H1 (cell line): ENCODE results near the gene TCL1A. TPM values are rescaled to one million over a fixed set of nuclear protein-coding genes. Genes with fewer than 3 reads are reported as not detected.

Source experiments
- CTCF ChIA-PET: fragments of 300-600 bp; sonication (Branson Sonifier 250); formaldehyde crosslinking; loops from one replicate; lab custom pipeline; 2021; ENCODE audit not compliant: partially characterized antibody; lab: Charles Lee
- POLR2A ChIA-PET: fragments of 300-600 bp; sonication (Branson Sonifier 250); formaldehyde crosslinking; loops from one replicate; lab custom pipeline; 2021; ENCODE audit warnings: inconsistent platforms; ENCODE audit not compliant: partially characterized antibody; lab: Charles Lee
- DNase-seq, 2 experiments: peaks; one replicate each; pipeline versions ENCODE4 v3.0.0 to v3.0.0-alpha.2; 2010 to 2022; ENCODE audit warnings: low spot score in 2 of 2, low read depth in 1 of 2, mixed read lengths in 1 of 2
- FAIRE-seq: peaks from 2 replicates; lab custom pipeline; 2011; peaks lifted over from hg19 to GRCh38; lab: Jason Lieb, UNC
- H2AFZ ChIP-seq: 2 replicates; pipeline ENCODE4 v1.8.1; 2012; ENCODE audit warnings: low read length, inconsistent platforms
- H2AK5ac ChIP-seq: 2 replicates; pipeline ENCODE4 v1.6.1; 2013; ENCODE audit warnings: low read depth, low read length
- H2BK120ac ChIP-seq: replicated peaks from 2 replicates; pipeline ENCODE3; 2013; ENCODE audit warnings: low read depth, low read length, inconsistent platforms
- H2BK12ac ChIP-seq: 2 replicates; pipeline ENCODE4 v1.6.1; 2013; ENCODE audit warnings: low read depth, low read length
- H2BK15ac ChIP-seq: 2 replicates; pipeline ENCODE4 v1.6.1; 2013; ENCODE audit warnings: low read length
- H2BK20ac ChIP-seq: 2 replicates; pipeline ENCODE4 v1.6.1; 2013; ENCODE audit warnings: low read length
- H2BK5ac ChIP-seq: 2 replicates; pipeline ENCODE4 v1.6.1; 2013; ENCODE audit warnings: low read depth, low read length
- H3K14ac ChIP-seq: 2 replicates; pipeline ENCODE4 v1.6.1; 2013; ENCODE audit warnings: inconsistent platforms; ENCODE audit not compliant: insufficient read length
- H3K18ac ChIP-seq: 2 replicates; pipeline ENCODE4 v1.6.1; 2013; ENCODE audit warnings: low read length; ENCODE audit errors: extremely low read depth
- H3K23ac ChIP-seq: 2 replicates; pipeline ENCODE4 v1.6.1; 2013; ENCODE audit warnings: inconsistent platforms; ENCODE audit not compliant: insufficient read length
- H3K23me2 ChIP-seq: 2 replicates; pipeline ENCODE4 v1.6.1; 2013; ENCODE audit warnings: low read depth, low read length
- H3K27ac ChIP-seq: 2 replicates; pipeline ENCODE4 v1.6.1; 2011; ENCODE audit warnings: low read depth, low read length, inconsistent platforms
- H3K27me3 ChIP-seq, 4 experiments: replicated peaks in 1 of 4; 1 replicate in 1 of 4; 2 replicates in 3 of 4; pipeline versions ENCODE4 v1.6.1 to v1.8.1; 2011 to 2013; ENCODE audit warnings: low read length in 3 of 4, mild to moderate bottlenecking in 3 of 4, inconsistent platforms in 2 of 4, mixed read lengths in 2 of 4, moderate library complexity in 1 of 4; ENCODE audit not compliant: control insufficient read depth in 3 of 4, insufficient read depth in 3 of 4; ENCODE audit errors: extremely low read depth in 1 of 4
- H3K36me3 ChIP-seq, 4 experiments: 2 replicates each; pipeline versions ENCODE4 v1.6.1 to v1.8.1; 2011 to 2013; ENCODE audit warnings: mild to moderate bottlenecking in 4 of 4, low read length in 3 of 4, moderate library complexity in 2 of 4, control low read depth in 1 of 4, inconsistent platforms in 1 of 4; ENCODE audit not compliant: insufficient read depth in 4 of 4, control insufficient read depth in 2 of 4
- H3K4ac ChIP-seq: replicated peaks from 2 replicates; pipeline ENCODE3; 2013; ENCODE audit warnings: low read length, low read depth, mixed read lengths, inconsistent platforms; ENCODE audit not compliant: insufficient read length
- H3K4me1 ChIP-seq, 4 experiments: replicated peaks in 1 of 4; 1 replicate in 1 of 4; 2 replicates in 3 of 4; pipeline versions ENCODE4 v1.6.1 to v1.8.1; 2011 to 2013; ENCODE audit warnings: low read length in 3 of 4, inconsistent platforms in 2 of 4, mixed read lengths in 1 of 4; ENCODE audit not compliant: insufficient read depth in 4 of 4, control insufficient read depth in 3 of 4
- H3K4me2 ChIP-seq, 2 experiments: 2 replicates each; pipeline versions ENCODE4 v1.6.1 to v1.8.1; 2011 to 2013; ENCODE audit warnings: low read depth in 2 of 2, low read length in 2 of 2, control low read depth in 1 of 2, inconsistent platforms in 1 of 2, mild to moderate bottlenecking in 1 of 2; ENCODE audit not compliant: insufficient read depth in 1 of 2
- H3K4me3 ChIP-seq, 4 experiments: fragments of 200-600, 300-600 bp in 1 of 4; sonication (generic), shearing (Covaris generic), sonication (Bioruptor Twin) in 1 of 4; 2 replicates each; pipeline versions ENCODE4 v1.5.1 to v1.8.1; 2011 to 2016; ENCODE audit warnings: low read length in 4 of 4, low read depth in 3 of 4, control low read depth in 2 of 4, inconsistent platforms in 2 of 4, mild to moderate bottlenecking in 2 of 4, mixed read lengths in 1 of 4, moderate library complexity in 1 of 4; ENCODE audit not compliant: insufficient read depth in 2 of 4; ENCODE audit errors: extremely low read depth in 1 of 4
- H3K56ac ChIP-seq: replicated peaks from 2 replicates; pipeline ENCODE3; 2013; ENCODE audit warnings: low read depth, mild to moderate bottlenecking, mixed read lengths, low read length, inconsistent platforms; ENCODE audit not compliant: insufficient read length
- H3K79me1 ChIP-seq: 2 replicates; pipeline ENCODE4 v1.6.1; 2013; ENCODE audit warnings: low read depth, low read length, control low read depth
- H3K79me2 ChIP-seq, 2 experiments: 2 replicates each; pipeline versions ENCODE4 v1.6.1 to v1.8.1; 2012 to 2013; ENCODE audit warnings: low read length in 2 of 2, mild to moderate bottlenecking in 2 of 2, inconsistent platforms in 1 of 2; ENCODE audit not compliant: insufficient read depth in 2 of 2, control insufficient read depth in 1 of 2
- H3K9ac ChIP-seq, 4 experiments: replicated peaks in 1 of 4; 1 replicate in 1 of 4; 2 replicates in 3 of 4; pipeline versions ENCODE4 v1.6.1 to v1.8.1; 2011 to 2013; ENCODE audit warnings: low read depth in 3 of 4, low read length in 3 of 4, control low read depth in 2 of 4, mild to moderate bottlenecking in 2 of 4, moderate library complexity in 2 of 4, inconsistent platforms in 1 of 4; ENCODE audit errors: extremely low read depth in 1 of 4
- H3K9me3 ChIP-seq, 2 experiments: 2 replicates each; pipeline versions ENCODE4 v1.6.1 to v1.8.1; 2012 to 2013; ENCODE audit warnings: mild to moderate bottlenecking in 2 of 2, moderate library complexity in 2 of 2, control low read depth in 1 of 2, inconsistent platforms in 1 of 2, low read depth in 1 of 2, low read length in 1 of 2, mixed read lengths in 1 of 2; ENCODE audit not compliant: insufficient read depth in 2 of 2
- H4K20me1 ChIP-seq, 2 experiments: replicated peaks in 1 of 2; 2 replicates each; pipeline versions ENCODE3 to v1.8.1; 2011 to 2013; ENCODE audit warnings: inconsistent platforms in 2 of 2, low read length in 2 of 2, mild to moderate bottlenecking in 1 of 2; ENCODE audit not compliant: insufficient read depth in 2 of 2, control insufficient read depth in 1 of 2
- H4K5ac ChIP-seq: 2 replicates; pipeline ENCODE4 v1.6.1; 2013; ENCODE audit warnings: low read length, low read depth, mixed read lengths, inconsistent platforms; ENCODE audit not compliant: insufficient read length
- H4K8ac ChIP-seq: 2 replicates; pipeline ENCODE4 v1.8.0; 2013; ENCODE audit warnings: mild to moderate bottlenecking, moderate library complexity, low read length, inconsistent platforms; ENCODE audit not compliant: insufficient read depth; ENCODE audit errors: extremely low read depth
- H4K91ac ChIP-seq: replicated peaks from 2 replicates; pipeline ENCODE3; 2013; ENCODE audit warnings: low read length, mixed read lengths, inconsistent platforms; ENCODE audit not compliant: insufficient read length
- ASH2L ChIP-seq: fragments of 200-600, 300-600 bp; sonication (generic); IDR thresholded peaks from one replicate; pipeline ENCODE4 v1.7.1; 2017; ENCODE audit warnings: low read length
- ATF3 ChIP-seq: IDR thresholded peaks from 2 replicates; pipeline ENCODE4 v1.6.1; 2011; ENCODE audit warnings: low read depth, mild to moderate bottlenecking, low read length; ENCODE audit not compliant: insufficient read depth
- CHD1 ChIP-seq: IDR thresholded peaks from 2 replicates; pipeline ENCODE4 v1.6.1; 2012; ENCODE audit warnings: low read depth, low read length, improper control_type of control experiment
- CREB1 ChIP-seq: IDR thresholded peaks from 2 replicates; pipeline ENCODE4 v1.6.1; 2012; ENCODE audit warnings: inconsistent platforms
- EZH2 ChIP-seq: fragments of 200-600 bp; sonication (generic); IDR thresholded peaks from 2 replicates; pipeline ENCODE4 v1.7.1; 2012; ENCODE audit warnings: low read depth, mild to moderate bottlenecking, moderate library complexity, low read length, inconsistent platforms; ENCODE audit not compliant: severe bottlenecking
- GABPA ChIP-seq: IDR thresholded peaks from 2 replicates; pipeline ENCODE4 v1.6.1; 2011; ENCODE audit warnings: mild to moderate bottlenecking, low read length, moderate library complexity, borderline replicate concordance; ENCODE audit not compliant: insufficient read depth
- NANOG ChIP-seq: IDR thresholded peaks from 2 replicates; pipeline ENCODE4 v1.6.1; 2011; ENCODE audit warnings: low read length, low read depth, mild to moderate bottlenecking, inconsistent platforms; ENCODE audit not compliant: insufficient read depth, poor library complexity, severe bottlenecking
- POLR2AphosphoS5 ChIP-seq: IDR thresholded peaks from 2 replicates; pipeline ENCODE4 v1.6.1; 2011; ENCODE audit warnings: low read depth, low read length
- POU5F1 ChIP-seq: IDR thresholded peaks from 2 replicates; pipeline ENCODE4 v1.6.1; 2011; ENCODE audit warnings: low read depth, mild to moderate bottlenecking, low read length, moderate library complexity
- RFX5 ChIP-seq: IDR thresholded peaks from 2 replicates; pipeline ENCODE4 v1.6.1; 2011; ENCODE audit warnings: low read depth, low read length, improper control_type of control experiment, borderline replicate concordance
- SIN3A ChIP-seq, 2 experiments: IDR thresholded peaks in 1 of 2; conservative IDR thresholded peaks in 1 of 2; 2 replicates each; pipeline ENCODE4 v1.6.1; 2011 to 2012; ENCODE audit warnings: low read length in 2 of 2, improper control_type of control experiment in 1 of 2, low read depth in 1 of 2, mild to moderate bottlenecking in 1 of 2
- SIRT6 ChIP-seq: IDR thresholded peaks from one replicate; pipeline ENCODE4 v1.7.1; 2012; ENCODE audit warnings: low read length, inconsistent platforms
- SP4 ChIP-seq: IDR thresholded peaks from 2 replicates; pipeline ENCODE4 v1.6.1; 2012; ENCODE audit warnings: low read length, inconsistent platforms
- YY1 ChIP-seq: IDR thresholded peaks from 2 replicates; pipeline ENCODE4 v1.6.1; 2011; ENCODE audit warnings: low read depth, mild to moderate bottlenecking, low read length
- WGBS, 2 experiments: shearing (Covaris generic) in 1 of 2; methylation state at CpG; one replicate each; pipeline versions ENCODE4 v1.1.6 to v1.1.7; 2013 to 2015; ENCODE audit warnings: low lambda C conversion rate in 2 of 2, mixed read lengths in 2 of 2, inconsistent platforms in 1 of 2, low coverage in 1 of 2, missing lambda C conversion rate in 1 of 2; ENCODE audit not compliant: insufficient replicate concordance in 2 of 2, insufficient coverage in 1 of 2, insufficient read length in 1 of 2; ENCODE audit errors: extremely low coverage in 1 of 2, missing lambda C conversion rate in 1 of 2; 5-methylcytosine and 5-hydroxymethylcytosine counted together
- polyA plus RNA-seq, 7 experiments: library from polyadenylated mRNA; depleted of rRNA in 3 of 7; stranded (reverse) in 5 of 7; unstranded in 2 of 7; fragments of >200 nt in 5 of 7; fragments of 200-250 nt in 2 of 7; gene quantifications; 1 replicate in 5 of 7; 2 replicates in 1 of 7; 4 replicates in 1 of 7; pipeline versions ENCODE4 v1.2.1 to v1.2.3, GENCODE V29; 2011 to 2013; ENCODE audit warnings: missing spikeins in 2 of 7, mixed read lengths in 2 of 7
- total RNA-seq: library from RNA; stranded (reverse); fragmentation: NEBNext Ultra II Directional; extraction: Animal tissue kit (Norgen Biotek cat#: 25700); gene quantifications from 2 replicates; pipeline ENCODE4 v1.2.1, GENCODE V29; 2021

The TCL1A gene
- total and polyA plus RNA-seq, 2 of the 8 experiments (the other 6 are each of a cell fraction or from before 2014, with no cell fraction given) = 0.35 to 7.6 TPM

- no peak for DNase-seq
- Histone ChIP-seq H3K18ac (no peak overlapping the region), H3K23me2 (no peaks in the 10 kb centered on the region), H3K56ac (no peak overlapping the region), H3K23ac (no peak overlapping the region), H4K5ac (no peak overlapping the region), H3K79me2 (no peaks in the 10 kb centered on the region), H3K79me1 (no peaks in the 10 kb centered on the region), H2BK5ac (no peak overlapping the region), H4K91ac (no peak overlapping the region), H3K27me3 (peaks cover 25 to 65% (median 52%) of the 10 kb centered on the region in 4 experiments), H3K9ac (no peak overlapping the region), H3K27ac (no peak overlapping the region), H3K14ac (no peak overlapping the region), H3K36me3 (no peaks in the 10 kb centered on the region), H4K8ac (no peak overlapping the region), H2BK20ac (no peak overlapping the region), H4K20me1 (peaks cover 1 to 2% of the 10 kb centered on the region in 2 experiments), H3K9me3 (no peaks in the 10 kb centered on the region), H2BK15ac (no peak overlapping the region), H3K4ac (no peak overlapping the region), H2BK120ac (no peak overlapping the region), H2AFZ (no peak overlapping the region), H3K4me3 (no peak overlapping the region), H2BK12ac (no peak overlapping the region), H3K4me1 (peaks cover 4 to 17% (median 13%) of the 10 kb centered on the region in 4 experiments), H2AK5ac (no peak overlapping the region), H3K4me2 (no peak overlapping the region)
- WGBS, 2 experiments = 86% methylated on average over 3 of the region's 3 CpGs; no CpG with 5 or more reads in 1 of the 2 experiments
- CTCF ChIA-PET = interaction anchor here (1.0 to 1.5 kb wide), 3 partner anchors 13 to 137 kb away, joined by 3 read pairs; no protein-coding TSS in a partner anchor
- no peak for TF ChIP-seq NANOG
- TF ChIP-seq YY1 = no peak
- TF ChIP-seq EZH2 = no peak
- TF ChIP-seq ATF3 = no peak
- TF ChIP-seq POU5F1 = no peak
- no peak for TF ChIP-seq SIRT6
- TF ChIP-seq RFX5 = no peak
- no peak for TF ChIP-seq POLR2AphosphoS5
- no peak for TF ChIP-seq ASH2L
- TF ChIP-seq CREB1 = no peak
- TF ChIP-seq GABPA = no peak
- no peak for TF ChIP-seq SP4
- TF ChIP-seq SIN3A (conservative IDR thresholded peaks at IDR 0.05 in 1 of 2, IDR thresholded peaks at IDR 0.05 in 1 of 2; ENCODE audit: low read depth in 1 of 2, low read length in 2 of 2) = no peak
- no peak for TF ChIP-seq CHD1
- FAIRE-seq = no peak
- POLR2A ChIA-PET = no interaction called here
Observed at GRCh38 chr14:95703341-95703740, 10.6 kb downstream of the TCL1A start.
